Ovary (tissue), 3 donors: Measurements from ENCODE around the gene REEP6.

Experiments
- POLR2A ChIP-seq: fragments of 450-650 bp; IDR thresholded peaks from one replicate; pipeline ENCODE4 v1.6.1; 2017; ENCODE audit warnings: antibody characterized with exemption, mild to moderate bottlenecking, moderate library complexity
- TF ChIP-seq, protein P1 (sequence below), 3 donors: fragments of 450-650 bp in 2 of 3; fragments of 200-600 bp in 1 of 3; IDR thresholded peaks; one replicate each; pipeline versions ENCODE4 v1.5.1 to v1.8.0; 2016 to 2022; ENCODE audit warnings: antibody characterized with exemption in 3 of 3, mild to moderate bottlenecking in 1 of 3
- donor health status: DM: no; HTN: no; CAD: no.

DNA sequence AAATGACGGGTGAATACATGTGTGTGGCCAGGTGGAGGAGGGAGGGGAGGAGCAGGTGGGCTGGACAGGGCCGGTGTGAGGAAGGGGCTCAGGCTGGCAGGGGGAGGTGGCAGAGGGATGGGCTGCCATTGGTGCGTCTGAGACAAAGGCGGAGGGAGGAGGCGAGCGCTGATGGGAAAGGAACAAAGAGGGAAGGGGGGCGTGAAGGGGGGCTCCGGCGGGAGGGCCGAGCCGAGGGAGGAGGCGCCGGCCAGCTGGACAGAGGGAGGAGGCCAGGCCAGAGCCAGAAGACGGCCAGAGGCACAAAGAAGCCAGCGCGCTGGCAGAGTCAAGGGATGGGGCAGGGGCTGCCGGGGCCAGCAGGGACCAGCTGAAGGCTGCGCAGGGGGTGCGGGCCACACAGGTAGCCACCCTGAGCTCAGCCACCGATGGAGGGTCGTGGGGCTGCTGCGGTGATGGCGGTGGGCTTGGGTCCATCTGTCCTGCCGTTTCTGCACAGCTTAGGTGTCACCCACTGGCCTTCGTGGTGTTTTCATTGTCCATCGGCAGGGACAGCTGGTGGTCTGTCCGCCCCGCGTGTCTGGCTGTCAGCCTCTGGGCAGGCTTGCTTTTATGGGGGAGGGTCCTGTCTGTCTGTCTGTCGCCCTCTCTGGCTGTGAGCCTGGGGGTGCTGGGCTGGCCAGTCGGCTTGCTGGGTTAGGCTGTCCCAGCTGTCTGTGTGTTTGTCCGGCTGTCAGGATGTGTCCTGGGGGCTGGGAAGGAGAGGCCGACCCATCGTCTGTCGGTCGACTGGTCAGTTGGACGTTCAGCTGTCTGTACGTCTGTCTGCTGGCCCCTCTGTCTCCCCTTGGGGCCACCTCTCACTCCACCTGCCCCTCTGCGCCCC lies 38.8 kb upstream of the REEP6 start:
- no peak for TF ChIP-seq POLR2A
- TF ChIP-seq, protein P1, sequence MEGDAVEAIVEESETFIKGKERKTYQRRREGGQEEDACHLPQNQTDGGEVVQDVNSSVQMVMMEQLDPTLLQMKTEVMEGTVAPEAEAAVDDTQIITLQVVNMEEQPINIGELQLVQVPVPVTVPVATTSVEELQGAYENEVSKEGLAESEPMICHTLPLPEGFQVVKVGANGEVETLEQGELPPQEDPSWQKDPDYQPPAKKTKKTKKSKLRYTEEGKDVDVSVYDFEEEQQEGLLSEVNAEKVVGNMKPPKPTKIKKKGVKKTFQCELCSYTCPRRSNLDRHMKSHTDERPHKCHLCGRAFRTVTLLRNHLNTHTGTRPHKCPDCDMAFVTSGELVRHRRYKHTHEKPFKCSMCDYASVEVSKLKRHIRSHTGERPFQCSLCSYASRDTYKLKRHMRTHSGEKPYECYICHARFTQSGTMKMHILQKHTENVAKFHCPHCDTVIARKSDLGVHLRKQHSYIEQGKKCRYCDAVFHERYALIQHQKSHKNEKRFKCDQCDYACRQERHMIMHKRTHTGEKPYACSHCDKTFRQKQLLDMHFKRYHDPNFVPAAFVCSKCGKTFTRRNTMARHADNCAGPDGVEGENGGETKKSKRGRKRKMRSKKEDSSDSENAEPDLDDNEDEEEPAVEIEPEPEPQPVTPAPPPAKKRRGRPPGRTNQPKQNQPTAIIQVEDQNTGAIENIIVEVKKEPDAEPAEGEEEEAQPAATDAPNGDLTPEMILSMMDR (IDR thresholded peaks at IDR 0.05): no peak
